Measurements from ENCODE around the gene TFIP11.

The TFIP11 gene

DNA sequence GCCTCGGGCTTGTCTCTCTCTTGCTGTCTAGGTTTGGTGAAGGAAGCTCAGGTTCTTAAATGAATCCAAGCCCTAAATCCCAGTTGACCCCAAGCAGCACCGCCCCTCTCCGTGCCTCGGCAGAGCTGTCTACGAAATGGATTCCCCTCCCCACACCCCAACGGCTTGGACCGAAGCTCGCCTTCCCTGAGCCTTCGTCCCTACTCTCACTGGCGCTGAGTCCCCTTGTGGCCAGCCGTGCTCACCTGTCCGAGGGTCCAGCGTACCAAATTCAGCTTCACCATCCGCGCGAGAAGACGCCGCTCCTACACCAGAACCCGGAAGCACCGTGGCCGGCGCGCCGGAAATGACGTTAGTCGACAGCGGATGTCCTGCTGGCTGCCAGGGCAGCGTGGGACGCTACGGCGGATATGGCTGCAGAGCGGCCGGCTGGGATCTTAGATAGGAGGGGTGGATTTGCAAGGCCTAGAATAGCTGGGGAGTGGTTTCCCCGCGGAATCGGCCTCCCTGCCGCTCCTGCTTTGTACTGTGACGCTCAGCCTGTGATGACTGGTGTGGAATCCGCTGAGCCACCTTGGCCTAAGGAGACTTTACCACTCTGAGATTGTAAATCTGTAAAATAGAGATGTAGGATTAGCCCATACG lies at the start of gene TFIP11:
Gene TFIP11 (minus strand): TSS at position 325 of the 645 bp plus-strand sequence. CDS start 2,201 bp downstream, outside the sequence.
- peak; percentile 87 for DNase-seq

- DNase-seq, result no peak
These were observed 49.6 kb upstream of the TFIP11 start for GRCh38 chr22:26561756-26562417.

GRCh38 chr22:26559961-26560575 lies 47.8 kb upstream of the TFIP11 start:
- no peak for DNase-seq

DNA sequence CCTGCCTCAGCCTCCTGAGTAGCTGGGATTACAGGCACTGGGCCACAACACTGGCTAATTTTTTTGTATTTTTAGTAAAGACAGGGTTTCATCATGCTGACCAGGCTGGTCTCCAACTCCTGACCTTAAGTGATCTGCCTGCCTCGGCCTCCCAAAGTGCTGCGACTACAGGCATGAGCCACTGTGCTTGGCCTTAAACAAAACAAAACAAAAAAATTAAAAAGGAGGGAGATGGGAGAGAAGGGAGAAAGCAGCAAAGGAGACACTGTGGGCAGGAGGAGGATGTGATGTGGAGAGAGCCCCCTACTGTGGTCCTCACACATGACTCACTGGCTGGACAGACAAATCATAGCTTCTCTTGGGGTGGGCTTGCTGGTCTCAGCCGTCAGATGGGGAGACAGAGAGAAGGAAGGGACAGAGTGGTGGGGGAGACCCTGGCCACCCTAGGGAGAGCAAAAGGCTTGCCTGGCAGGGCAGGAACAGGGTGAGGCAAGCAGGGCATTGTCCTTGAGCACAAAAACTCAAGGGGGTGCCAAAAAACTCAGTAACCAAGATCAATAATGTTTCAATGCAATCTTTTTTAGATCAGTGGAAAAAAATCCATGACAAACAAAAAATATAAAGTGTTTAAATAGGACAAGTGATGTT lies 46.1 kb upstream of the TFIP11 start:
- DNase-seq, result no peak

DNA sequence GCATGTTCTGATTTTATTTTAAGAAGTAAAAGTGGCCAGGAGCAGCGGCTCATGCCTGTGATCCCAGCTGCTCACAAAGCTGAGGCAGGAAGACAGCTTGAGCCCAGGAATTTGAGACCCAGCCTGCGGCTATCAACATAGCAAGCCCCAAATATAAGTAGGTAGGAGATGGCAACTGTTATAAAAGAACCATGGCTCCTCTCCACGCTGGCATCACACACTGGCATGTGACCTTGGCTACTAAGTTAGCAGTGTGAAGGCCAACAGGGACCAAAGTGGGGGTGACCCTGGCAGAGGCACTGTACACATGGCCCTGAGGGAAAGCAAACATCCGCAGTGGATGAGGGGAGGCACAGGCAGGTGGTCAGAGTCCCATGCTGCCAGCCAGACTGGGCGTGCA lies 44.6 kb upstream of the TFIP11 start:
- DNase-seq, result no peak

GRCh38 chr22:26555478-26555877 lies 43.2 kb upstream of the TFIP11 start:
- no peak for DNase-seq

DNA sequence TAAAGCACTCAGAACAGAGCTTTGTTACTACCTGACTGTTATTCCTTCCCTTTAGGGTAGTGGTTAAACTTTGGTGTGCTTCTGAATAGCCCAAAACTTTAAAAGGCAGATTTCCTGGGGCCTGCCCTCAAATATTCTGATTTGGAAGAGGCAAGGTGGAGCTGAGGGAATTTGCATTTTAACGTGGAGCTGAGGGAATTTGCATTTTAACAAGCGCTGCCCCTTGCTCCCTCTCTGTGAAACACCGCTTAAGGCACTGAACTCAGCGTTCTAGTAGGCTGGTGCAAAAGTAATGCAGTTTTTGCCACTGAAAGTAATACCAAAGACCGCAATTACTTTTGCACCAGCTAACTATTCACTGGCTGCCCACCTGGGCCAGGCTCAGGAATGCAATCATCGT lies 42.7 kb upstream of the TFIP11 start:
- DNase-seq, result no peak

- no peak for DNase-seq
These were observed 40.9 kb upstream of the TFIP11 start for GRCh38 chr22:26553056-26553752.

GRCh38 chr22:26552466-26552865 lies 40.2 kb upstream of the TFIP11 start:
- no peak for DNase-seq

DNA sequence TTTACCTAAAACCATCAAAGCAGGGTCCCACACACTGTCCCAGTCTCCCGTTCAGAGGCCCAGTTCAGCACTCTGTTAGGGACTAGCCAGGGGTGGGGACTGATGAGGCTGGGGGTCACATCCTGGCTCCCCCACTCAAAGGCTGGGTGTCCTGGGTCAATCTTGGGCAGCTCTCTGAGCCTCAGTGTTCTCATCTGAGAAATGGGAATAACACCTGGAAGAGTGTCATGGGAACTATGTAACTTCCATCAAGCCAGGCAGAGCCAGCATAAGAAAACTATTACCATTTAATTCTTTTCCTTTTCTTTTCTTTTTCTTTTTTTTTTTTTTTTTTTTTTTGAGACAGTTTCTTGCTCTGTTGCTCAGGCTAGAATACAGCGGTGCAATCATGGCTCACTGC lies 39.3 kb upstream of the TFIP11 start:
- DNase-seq, result no peak

DNA sequence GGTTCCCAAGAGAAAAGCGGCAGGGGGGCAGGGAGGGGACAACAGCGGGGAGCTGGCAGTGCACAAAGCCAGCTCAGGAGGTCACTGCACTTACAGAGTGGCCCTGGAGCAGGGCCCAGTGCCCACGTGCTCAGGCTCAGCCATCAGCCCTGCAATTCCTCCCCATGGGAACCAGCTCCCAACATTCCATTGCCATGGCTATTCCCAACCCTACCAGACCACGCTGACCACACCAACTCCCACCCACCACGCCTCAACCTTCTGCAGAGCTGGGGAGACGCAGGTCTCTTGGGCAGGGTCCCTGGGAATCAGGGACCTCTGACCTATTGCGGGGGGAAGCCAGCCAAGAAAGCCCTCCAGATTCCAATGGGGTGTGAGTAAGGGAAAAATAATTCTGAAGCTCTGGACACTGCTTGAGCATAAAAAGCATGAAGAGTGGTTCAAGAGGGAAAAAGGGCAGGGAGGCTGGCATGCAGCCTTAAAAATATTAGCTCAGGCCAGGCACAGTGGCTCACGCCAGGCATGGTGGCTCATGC lies 38.3 kb upstream of the TFIP11 start:
- DNase-seq, result no peak

DNA sequence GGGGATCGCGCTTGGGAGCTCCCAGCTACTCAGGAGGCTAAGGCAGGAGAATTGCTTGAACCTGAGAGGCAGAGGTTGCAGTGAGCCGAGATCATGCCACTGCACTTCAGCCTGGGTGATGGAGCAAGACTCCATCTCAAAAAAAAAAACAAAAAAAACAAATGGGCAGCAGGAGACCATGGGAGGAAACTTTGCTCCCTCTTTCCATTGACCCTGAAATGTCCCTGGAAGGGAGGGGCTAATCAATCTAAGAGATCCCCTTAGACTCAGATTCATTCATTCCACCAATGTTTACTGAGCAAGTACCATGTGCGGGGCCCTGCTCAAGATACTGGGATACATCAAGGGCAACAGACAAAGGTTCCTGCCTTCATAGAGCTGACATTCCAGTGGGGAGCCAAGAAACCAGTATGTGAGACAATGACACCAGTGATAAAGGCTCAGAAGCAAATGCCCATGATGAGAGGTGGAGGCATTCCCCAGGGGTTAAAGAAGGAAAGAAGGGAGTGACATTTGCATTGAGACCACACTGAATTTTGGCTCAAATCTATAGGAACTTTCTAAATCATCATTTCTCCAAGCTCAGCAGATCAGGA lies 37.7 kb upstream of the TFIP11 start:
- no peak for DNase-seq

DNA sequence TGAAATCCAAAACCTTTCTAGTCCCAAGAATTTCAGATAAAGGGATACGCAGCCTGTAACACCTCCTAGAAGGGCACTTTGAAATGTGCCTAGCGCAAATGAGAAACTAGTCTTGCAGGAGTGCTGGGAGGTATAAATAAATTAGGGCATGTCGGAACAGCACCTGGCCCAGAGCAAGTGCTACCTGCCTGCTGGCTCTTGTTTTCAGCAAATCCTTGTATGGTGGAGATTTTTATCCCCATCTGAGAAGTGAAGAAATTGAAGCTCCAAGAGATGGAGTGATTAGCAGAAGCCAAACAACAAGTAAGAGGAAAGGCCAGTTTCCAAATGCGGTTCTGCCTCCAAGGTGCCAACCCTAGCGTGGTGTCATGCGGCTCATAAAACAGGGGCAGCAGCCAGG lies 36.7 kb upstream of the TFIP11 start:
- DNase-seq, result no peak

- DNase-seq, result no peak
These were observed 36.0 kb upstream of the TFIP11 start for GRCh38 chr22:26548303-26548702.

DNA sequence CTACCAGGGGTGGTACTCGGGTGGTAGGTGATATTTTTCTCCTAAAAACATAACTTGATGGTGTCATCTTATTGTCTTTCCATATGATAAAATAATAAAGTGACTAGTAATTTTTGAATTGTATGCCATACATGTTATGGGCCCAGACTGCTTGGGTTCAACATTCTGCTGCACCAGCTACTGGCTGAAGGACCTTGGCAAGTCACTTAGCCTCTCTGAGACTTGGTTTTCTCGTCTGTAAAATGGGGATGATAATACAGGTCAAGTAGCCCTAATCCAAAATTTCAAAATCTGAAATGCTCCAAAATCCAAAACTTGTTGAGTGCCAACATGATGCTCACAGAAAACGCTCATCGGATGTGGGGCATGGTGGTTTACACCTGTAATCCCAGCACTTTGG lies 35.6 kb upstream of the TFIP11 start:
- DNase-seq, result no peak

- DNase-seq, result no peak
These were observed 35.2 kb upstream of the TFIP11 start for GRCh38 chr22:26547426-26547825.

DNA sequence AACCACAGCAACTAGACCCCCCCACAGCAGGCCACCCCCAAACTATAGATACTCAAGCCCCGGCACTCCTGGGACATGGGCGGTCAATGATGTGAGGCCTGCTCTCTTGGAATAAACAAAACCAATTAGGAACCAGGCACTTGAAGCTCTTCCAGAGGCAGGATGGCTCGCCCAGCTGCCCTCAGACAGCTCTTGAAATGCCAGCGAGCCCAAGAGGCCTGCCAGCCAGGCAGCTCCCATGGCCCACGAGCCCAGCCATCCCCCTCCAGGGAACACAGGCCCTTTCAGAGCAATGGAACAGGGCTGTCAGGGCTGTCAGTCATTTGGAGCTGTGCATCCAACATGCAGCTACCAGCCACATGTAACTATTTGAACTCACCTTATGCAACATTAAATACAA lies 34.0 kb upstream of the TFIP11 start:
- DNase-seq, result no peak

DNA sequence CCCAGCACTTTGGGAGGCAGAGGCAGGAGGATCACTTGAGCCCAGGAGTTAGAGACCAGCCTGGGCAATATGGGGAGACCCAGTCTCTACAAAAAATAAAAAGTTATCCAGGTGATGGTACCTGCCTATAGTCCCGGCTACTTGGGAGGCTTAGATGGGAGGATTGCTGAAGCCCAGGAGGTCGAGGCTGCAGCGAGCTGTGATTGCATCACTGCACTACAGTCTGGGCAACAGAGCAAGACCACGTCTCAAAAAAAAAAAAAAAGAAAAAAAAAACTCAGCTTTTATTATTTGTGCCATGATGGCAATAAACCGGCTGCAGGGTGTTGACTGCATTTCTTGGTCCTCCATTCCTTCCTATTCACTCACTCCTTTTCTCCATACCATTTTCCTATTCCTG lies 33.6 kb upstream of the TFIP11 start:
- DNase-seq, result no peak

- DNase-seq, result no peak
These were observed 33.1 kb upstream of the TFIP11 start for GRCh38 chr22:26545385-26545784.

DNA sequence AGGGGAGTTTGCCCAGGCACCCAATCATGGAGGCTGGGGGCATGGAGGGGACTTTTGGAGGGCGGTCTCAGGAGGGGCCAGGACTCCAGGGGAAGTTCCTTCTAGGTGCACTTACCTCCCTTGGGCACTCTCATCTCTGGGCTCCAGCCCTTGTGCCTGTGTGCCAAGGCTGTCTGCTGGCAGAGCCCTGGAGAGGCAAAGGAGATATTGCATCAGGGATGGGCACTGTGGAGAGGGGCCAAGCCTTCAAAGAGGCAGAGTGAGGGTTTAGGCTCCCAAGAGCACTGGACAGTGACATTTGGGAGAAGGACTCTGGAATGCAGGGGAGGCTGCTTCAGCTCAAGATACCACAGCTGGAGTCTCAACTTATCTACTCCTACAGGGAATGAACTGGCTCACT lies 32.2 kb upstream of the TFIP11 start:
- DNase-seq, result no peak

GRCh38 chr22:26542831-26543230 lies 30.6 kb upstream of the TFIP11 start:
- DNase-seq, result no peak

GRCh38 chr22:26541167-26541819 lies 29.0 kb upstream of the TFIP11 start:
- DNase-seq, result no peak

Data from activated T-cell treated with anti-CD3 and anti-CD28 coated beads for 4 hours (primary cell).